ELF-1 (cell line): ENCODE data around the gene CFTR.
"Not testable (repeated sequence)": the region's sequence is repeated elsewhere in the genome, so short reads cannot be mapped to it uniquely, and the experiment has no call there.

Experiments used
- DNase-seq: peaks from one replicate; pipeline ENCODE4 v3.0.0-alpha.2; 2016; ENCODE audit warnings: low read depth, low spot score

Gene CFTR

GRCh38 chr7:117686311-117686935 lies 206.6 kb downstream of the CFTR start:
- no peak for DNase-seq

- no peak for DNase-seq
These were observed 208.3 kb downstream of the CFTR start for GRCh38 chr7:117688126-117688525.

GRCh38 chr7:117689406-117689805 lies 209.6 kb downstream of the CFTR start:
- peak; percentile 57 for DNase-seq

- no peak for DNase-seq
These were observed 210.3 kb downstream of the CFTR start for GRCh38 chr7:117690147-117690546.

- DNase-seq: no peak
These were observed 212.5 kb downstream of the CFTR start for GRCh38 chr7:117692338-117692737.

- DNase-seq: no peak
These were observed 218.2 kb downstream of the CFTR start for GRCh38 chr7:117698018-117698417.

- DNase-seq: no peak
These were observed 224.2 kb downstream of the CFTR start for GRCh38 chr7:117704063-117704462.

GRCh38 chr7:117705630-117706029 lies 225.8 kb downstream of the CFTR start:
- no peak for DNase-seq

GRCh38 chr7:117706210-117706609 lies 226.4 kb downstream of the CFTR start:
- DNase-seq: no peak

GRCh38 chr7:117707080-117707479 lies 227.3 kb downstream of the CFTR start:
- no peak for DNase-seq

- DNase-seq: not testable (repeated sequence)
These were observed 228.3 kb downstream of the CFTR start for GRCh38 chr7:117708173-117708572.

GRCh38 chr7:117711556-117711955 lies 231.7 kb downstream of the CFTR start:
- no peak for DNase-seq

- DNase-seq: peak; percentile 61
These were observed 236.1 kb downstream of the CFTR start for GRCh38 chr7:117715784-117716445.

- DNase-seq: no peak
These were observed 237.0 kb downstream of the CFTR start for GRCh38 chr7:117716707-117717299.

GRCh38 chr7:117717357-117717756 lies 237.5 kb downstream of the CFTR start:
- no peak for DNase-seq
